Dermis lymphatic vessel endothelial cell (primary cell): ENCODE data around the gene CREM. TPM values are rescaled to one million over a fixed set of nuclear protein-coding genes. Genes with fewer than 3 reads are reported as not detected.

Experiments used
- total RNA-seq: library from RNA; depleted of rRNA; stranded (reverse); fragments of >200 nt; gene quantifications from 2 replicates; pipeline ENCODE4 v1.2.1, GENCODE V29; 2014

Gene CREM
- 61.5 and 125 TPM in 2 replicates for total RNA-seq

GRCh38 chr10:35126530-35127288, at the start of gene CREM:
Gene CREM (plus strand): TSS chr10:35126846. CDS start chr10:35137836, 10,990 bp downstream.

DNA sequence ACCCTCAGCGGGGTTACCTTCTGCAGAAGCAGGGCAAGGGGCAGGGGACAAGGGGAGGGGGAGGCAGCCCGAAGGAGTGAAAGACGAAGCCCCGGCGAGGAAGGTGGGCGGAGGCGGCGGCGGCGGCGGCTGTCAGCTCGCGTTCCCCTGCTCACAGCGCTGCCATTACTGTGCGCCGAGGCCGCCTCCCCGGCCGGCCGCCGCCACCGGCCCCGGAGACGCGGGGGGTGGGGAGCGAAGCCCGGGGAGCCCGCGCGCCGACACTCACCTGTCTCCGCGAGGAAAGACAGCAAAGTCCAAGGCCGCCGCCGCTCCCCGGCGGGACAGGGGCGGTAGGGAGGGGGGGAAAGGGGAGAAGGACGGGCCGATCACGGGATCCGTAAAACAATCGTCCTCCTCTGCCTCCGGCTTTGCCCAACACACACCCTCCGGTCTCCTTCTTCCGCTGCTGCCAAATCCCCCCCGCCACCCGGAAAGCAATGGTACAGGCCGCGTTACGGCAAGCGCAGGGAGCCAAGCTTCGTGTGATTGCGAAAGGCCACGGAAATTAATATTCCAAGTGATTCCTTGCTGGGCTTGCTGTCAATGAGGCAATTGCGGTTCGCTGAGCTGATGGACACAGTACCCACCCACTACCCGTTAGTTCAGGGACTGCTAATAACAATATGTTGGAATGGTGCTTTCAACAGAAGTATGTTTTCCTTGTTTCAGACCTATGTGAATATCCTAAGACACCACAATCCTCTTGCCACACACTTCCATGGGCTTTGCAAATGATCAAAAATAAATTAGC, 36.3 kb upstream of the CREM start, which contains the start of gene CUL2:
Gene CUL2 (minus strand): TSS at position 180 of the 793 bp plus-strand sequence. CDS start 19,024 bp downstream, outside the sequence.

Other genes with a start within 250 kb of the CREM start
- 23.7 and 26.9 TPM in 2 replicates for gene CUL2, start 36.5 kb upstream of the CREM start, total RNA-seq
- gene CCNY, start 209.7 kb downstream of the CREM start, total RNA-seq: 73.7 and 88.6 TPM in 2 replicates